ENCODE results near the gene DENND5A.
"Not testable (repeated sequence)": the region's sequence is repeated elsewhere in the genome, so short reads cannot be mapped to it uniquely, and the experiment has no call there.

DNA sequence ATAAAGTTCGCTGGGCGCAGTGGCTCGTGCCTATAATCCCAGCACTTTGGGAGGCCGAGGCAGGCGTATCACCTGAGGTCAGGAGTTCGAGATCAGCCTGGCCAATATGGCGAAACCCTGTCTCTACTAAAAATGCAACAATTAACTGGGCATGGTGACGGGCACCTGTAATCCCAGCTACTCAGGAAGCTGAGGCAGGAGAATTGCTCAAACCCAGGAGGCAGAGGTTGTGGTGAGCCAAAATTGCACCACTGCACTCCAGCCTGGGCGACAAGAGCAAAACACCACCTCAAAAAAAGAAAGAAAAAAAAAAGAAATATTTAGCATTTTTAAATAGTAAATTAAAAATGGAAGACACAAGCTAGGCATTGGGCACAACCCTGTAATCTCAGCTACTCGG is 28.9 kb downstream of the DENND5A start:
- TF ChIP-seq, protein P1, sequence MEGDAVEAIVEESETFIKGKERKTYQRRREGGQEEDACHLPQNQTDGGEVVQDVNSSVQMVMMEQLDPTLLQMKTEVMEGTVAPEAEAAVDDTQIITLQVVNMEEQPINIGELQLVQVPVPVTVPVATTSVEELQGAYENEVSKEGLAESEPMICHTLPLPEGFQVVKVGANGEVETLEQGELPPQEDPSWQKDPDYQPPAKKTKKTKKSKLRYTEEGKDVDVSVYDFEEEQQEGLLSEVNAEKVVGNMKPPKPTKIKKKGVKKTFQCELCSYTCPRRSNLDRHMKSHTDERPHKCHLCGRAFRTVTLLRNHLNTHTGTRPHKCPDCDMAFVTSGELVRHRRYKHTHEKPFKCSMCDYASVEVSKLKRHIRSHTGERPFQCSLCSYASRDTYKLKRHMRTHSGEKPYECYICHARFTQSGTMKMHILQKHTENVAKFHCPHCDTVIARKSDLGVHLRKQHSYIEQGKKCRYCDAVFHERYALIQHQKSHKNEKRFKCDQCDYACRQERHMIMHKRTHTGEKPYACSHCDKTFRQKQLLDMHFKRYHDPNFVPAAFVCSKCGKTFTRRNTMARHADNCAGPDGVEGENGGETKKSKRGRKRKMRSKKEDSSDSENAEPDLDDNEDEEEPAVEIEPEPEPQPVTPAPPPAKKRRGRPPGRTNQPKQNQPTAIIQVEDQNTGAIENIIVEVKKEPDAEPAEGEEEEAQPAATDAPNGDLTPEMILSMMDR (IDR thresholded peaks at IDR 0.05), result not testable (repeated sequence)
- TF ChIP-seq EZH2 (IDR thresholded peaks at IDR 0.05; ENCODE audit: borderline replicate concordance, insufficient read depth, low read depth, low read length, poor library complexity, severe bottlenecking), result not testable (repeated sequence)
